H1 (cell line): Measurements from ENCODE around the gene THAP10. TPM values are rescaled to one million over a fixed set of nuclear protein-coding genes. Genes with fewer than 3 reads are reported as not detected.

Experiments
- CTCF ChIA-PET: fragments of 300-600 bp; sonication (Branson Sonifier 250); formaldehyde crosslinking; loops from one replicate; lab custom pipeline; 2021; ENCODE audit not compliant: partially characterized antibody; lab: Charles Lee
- POLR2A ChIA-PET: fragments of 300-600 bp; sonication (Branson Sonifier 250); formaldehyde crosslinking; loops from one replicate; lab custom pipeline; 2021; ENCODE audit warnings: inconsistent platforms; ENCODE audit not compliant: partially characterized antibody; lab: Charles Lee
- DNase-seq, 2 experiments: peaks; one replicate each; pipeline versions ENCODE4 v3.0.0 to v3.0.0-alpha.2; 2010 to 2022; ENCODE audit warnings: low spot score in 2 of 2, low read depth in 1 of 2, mixed read lengths in 1 of 2
- FAIRE-seq: peaks from 2 replicates; lab custom pipeline; 2011; peaks lifted over from hg19 to GRCh38; lab: Jason Lieb, UNC
- H2AFZ ChIP-seq: 2 replicates; pipeline ENCODE4 v1.8.1; 2012; ENCODE audit warnings: low read length, inconsistent platforms
- H2AK5ac ChIP-seq: 2 replicates; pipeline ENCODE4 v1.6.1; 2013; ENCODE audit warnings: low read depth, low read length
- H2BK120ac ChIP-seq: replicated peaks from 2 replicates; pipeline ENCODE3; 2013; ENCODE audit warnings: low read depth, low read length, inconsistent platforms
- H2BK12ac ChIP-seq: 2 replicates; pipeline ENCODE4 v1.6.1; 2013; ENCODE audit warnings: low read depth, low read length
- H2BK15ac ChIP-seq: 2 replicates; pipeline ENCODE4 v1.6.1; 2013; ENCODE audit warnings: low read length
- H2BK20ac ChIP-seq: 2 replicates; pipeline ENCODE4 v1.6.1; 2013; ENCODE audit warnings: low read length
- H2BK5ac ChIP-seq: 2 replicates; pipeline ENCODE4 v1.6.1; 2013; ENCODE audit warnings: low read depth, low read length
- H3K14ac ChIP-seq: 2 replicates; pipeline ENCODE4 v1.6.1; 2013; ENCODE audit warnings: inconsistent platforms; ENCODE audit not compliant: insufficient read length
- H3K18ac ChIP-seq: 2 replicates; pipeline ENCODE4 v1.6.1; 2013; ENCODE audit warnings: low read length; ENCODE audit errors: extremely low read depth
- H3K23ac ChIP-seq: 2 replicates; pipeline ENCODE4 v1.6.1; 2013; ENCODE audit warnings: inconsistent platforms; ENCODE audit not compliant: insufficient read length
- H3K23me2 ChIP-seq: 2 replicates; pipeline ENCODE4 v1.6.1; 2013; ENCODE audit warnings: low read depth, low read length
- H3K27ac ChIP-seq: 2 replicates; pipeline ENCODE4 v1.6.1; 2011; ENCODE audit warnings: low read depth, low read length, inconsistent platforms
- H3K27me3 ChIP-seq, 4 experiments: replicated peaks in 1 of 4; 1 replicate in 1 of 4; 2 replicates in 3 of 4; pipeline versions ENCODE4 v1.6.1 to v1.8.1; 2011 to 2013; ENCODE audit warnings: low read length in 3 of 4, mild to moderate bottlenecking in 3 of 4, inconsistent platforms in 2 of 4, mixed read lengths in 2 of 4, moderate library complexity in 1 of 4; ENCODE audit not compliant: control insufficient read depth in 3 of 4, insufficient read depth in 3 of 4; ENCODE audit errors: extremely low read depth in 1 of 4
- H3K36me3 ChIP-seq, 4 experiments: 2 replicates each; pipeline versions ENCODE4 v1.6.1 to v1.8.1; 2011 to 2013; ENCODE audit warnings: mild to moderate bottlenecking in 4 of 4, low read length in 3 of 4, moderate library complexity in 2 of 4, control low read depth in 1 of 4, inconsistent platforms in 1 of 4; ENCODE audit not compliant: insufficient read depth in 4 of 4, control insufficient read depth in 2 of 4
- H3K4ac ChIP-seq: replicated peaks from 2 replicates; pipeline ENCODE3; 2013; ENCODE audit warnings: low read length, low read depth, mixed read lengths, inconsistent platforms; ENCODE audit not compliant: insufficient read length
- H3K4me1 ChIP-seq, 4 experiments: replicated peaks in 1 of 4; 1 replicate in 1 of 4; 2 replicates in 3 of 4; pipeline versions ENCODE4 v1.6.1 to v1.8.1; 2011 to 2013; ENCODE audit warnings: low read length in 3 of 4, inconsistent platforms in 2 of 4, mixed read lengths in 1 of 4; ENCODE audit not compliant: insufficient read depth in 4 of 4, control insufficient read depth in 3 of 4
- H3K4me2 ChIP-seq, 2 experiments: 2 replicates each; pipeline versions ENCODE4 v1.6.1 to v1.8.1; 2011 to 2013; ENCODE audit warnings: low read depth in 2 of 2, low read length in 2 of 2, control low read depth in 1 of 2, inconsistent platforms in 1 of 2, mild to moderate bottlenecking in 1 of 2; ENCODE audit not compliant: insufficient read depth in 1 of 2
- H3K4me3 ChIP-seq, 4 experiments: fragments of 200-600, 300-600 bp in 1 of 4; sonication (generic), shearing (Covaris generic), sonication (Bioruptor Twin) in 1 of 4; 2 replicates each; pipeline versions ENCODE4 v1.5.1 to v1.8.1; 2011 to 2016; ENCODE audit warnings: low read length in 4 of 4, low read depth in 3 of 4, control low read depth in 2 of 4, inconsistent platforms in 2 of 4, mild to moderate bottlenecking in 2 of 4, mixed read lengths in 1 of 4, moderate library complexity in 1 of 4; ENCODE audit not compliant: insufficient read depth in 2 of 4; ENCODE audit errors: extremely low read depth in 1 of 4
- H3K56ac ChIP-seq: replicated peaks from 2 replicates; pipeline ENCODE3; 2013; ENCODE audit warnings: low read depth, mild to moderate bottlenecking, mixed read lengths, low read length, inconsistent platforms; ENCODE audit not compliant: insufficient read length
- H3K79me1 ChIP-seq: 2 replicates; pipeline ENCODE4 v1.6.1; 2013; ENCODE audit warnings: low read depth, low read length, control low read depth
- H3K79me2 ChIP-seq, 2 experiments: 2 replicates each; pipeline versions ENCODE4 v1.6.1 to v1.8.1; 2012 to 2013; ENCODE audit warnings: low read length in 2 of 2, mild to moderate bottlenecking in 2 of 2, inconsistent platforms in 1 of 2; ENCODE audit not compliant: insufficient read depth in 2 of 2, control insufficient read depth in 1 of 2
- H3K9ac ChIP-seq, 4 experiments: replicated peaks in 1 of 4; 1 replicate in 1 of 4; 2 replicates in 3 of 4; pipeline versions ENCODE4 v1.6.1 to v1.8.1; 2011 to 2013; ENCODE audit warnings: low read depth in 3 of 4, low read length in 3 of 4, control low read depth in 2 of 4, mild to moderate bottlenecking in 2 of 4, moderate library complexity in 2 of 4, inconsistent platforms in 1 of 4; ENCODE audit errors: extremely low read depth in 1 of 4
- H3K9me3 ChIP-seq, 2 experiments: 2 replicates each; pipeline versions ENCODE4 v1.6.1 to v1.8.1; 2012 to 2013; ENCODE audit warnings: mild to moderate bottlenecking in 2 of 2, moderate library complexity in 2 of 2, control low read depth in 1 of 2, inconsistent platforms in 1 of 2, low read depth in 1 of 2, low read length in 1 of 2, mixed read lengths in 1 of 2; ENCODE audit not compliant: insufficient read depth in 2 of 2
- H4K20me1 ChIP-seq, 2 experiments: replicated peaks in 1 of 2; 2 replicates each; pipeline versions ENCODE3 to v1.8.1; 2011 to 2013; ENCODE audit warnings: inconsistent platforms in 2 of 2, low read length in 2 of 2, mild to moderate bottlenecking in 1 of 2; ENCODE audit not compliant: insufficient read depth in 2 of 2, control insufficient read depth in 1 of 2
- H4K5ac ChIP-seq: 2 replicates; pipeline ENCODE4 v1.6.1; 2013; ENCODE audit warnings: low read length, low read depth, mixed read lengths, inconsistent platforms; ENCODE audit not compliant: insufficient read length
- H4K8ac ChIP-seq: 2 replicates; pipeline ENCODE4 v1.8.0; 2013; ENCODE audit warnings: mild to moderate bottlenecking, moderate library complexity, low read length, inconsistent platforms; ENCODE audit not compliant: insufficient read depth; ENCODE audit errors: extremely low read depth
- H4K91ac ChIP-seq: replicated peaks from 2 replicates; pipeline ENCODE3; 2013; ENCODE audit warnings: low read length, mixed read lengths, inconsistent platforms; ENCODE audit not compliant: insufficient read length
- BACH1 ChIP-seq: IDR thresholded peaks from 2 replicates; pipeline ENCODE4 v1.6.1; 2012; ENCODE audit warnings: low read length, improper control_type of control experiment
- KDM1A ChIP-seq: fragments of 200-600, 300-600 bp; sonication (generic); IDR thresholded peaks from 2 replicates; pipeline ENCODE4 v1.7.1; 2016; ENCODE audit warnings: mild to moderate bottlenecking, low read length, borderline replicate concordance
- RAD21 ChIP-seq, 2 experiments: IDR thresholded peaks in 1 of 2; conservative IDR thresholded peaks in 1 of 2; 2 replicates each; pipeline ENCODE4 v1.6.1; 2011; ENCODE audit warnings: low read depth in 2 of 2, low read length in 2 of 2, improper control_type of control experiment in 1 of 2, inconsistent platforms in 1 of 2, mild to moderate bottlenecking in 1 of 2, moderate library complexity in 1 of 2
- WGBS, 2 experiments: shearing (Covaris generic) in 1 of 2; methylation state at CpG; one replicate each; pipeline versions ENCODE4 v1.1.6 to v1.1.7; 2013 to 2015; ENCODE audit warnings: low lambda C conversion rate in 2 of 2, mixed read lengths in 2 of 2, inconsistent platforms in 1 of 2, low coverage in 1 of 2, missing lambda C conversion rate in 1 of 2; ENCODE audit not compliant: insufficient replicate concordance in 2 of 2, insufficient coverage in 1 of 2, insufficient read length in 1 of 2; ENCODE audit errors: extremely low coverage in 1 of 2, missing lambda C conversion rate in 1 of 2; 5-methylcytosine and 5-hydroxymethylcytosine counted together
- polyA plus RNA-seq, 7 experiments: library from polyadenylated mRNA; depleted of rRNA in 3 of 7; stranded (reverse) in 5 of 7; unstranded in 2 of 7; fragments of >200 nt in 5 of 7; fragments of 200-250 nt in 2 of 7; gene quantifications; 1 replicate in 5 of 7; 2 replicates in 1 of 7; 4 replicates in 1 of 7; pipeline versions ENCODE4 v1.2.1 to v1.2.3, GENCODE V29; 2011 to 2013; ENCODE audit warnings: missing spikeins in 2 of 7, mixed read lengths in 2 of 7
- total RNA-seq: library from RNA; stranded (reverse); fragmentation: NEBNext Ultra II Directional; extraction: Animal tissue kit (Norgen Biotek cat#: 25700); gene quantifications from 2 replicates; pipeline ENCODE4 v1.2.1, GENCODE V29; 2021

Gene THAP10
- total and polyA plus RNA-seq, 2 of the 8 experiments (the other 6 are each of a cell fraction or from before 2014, with no cell fraction given), result 2.8 to 4.5 TPM

DNA sequence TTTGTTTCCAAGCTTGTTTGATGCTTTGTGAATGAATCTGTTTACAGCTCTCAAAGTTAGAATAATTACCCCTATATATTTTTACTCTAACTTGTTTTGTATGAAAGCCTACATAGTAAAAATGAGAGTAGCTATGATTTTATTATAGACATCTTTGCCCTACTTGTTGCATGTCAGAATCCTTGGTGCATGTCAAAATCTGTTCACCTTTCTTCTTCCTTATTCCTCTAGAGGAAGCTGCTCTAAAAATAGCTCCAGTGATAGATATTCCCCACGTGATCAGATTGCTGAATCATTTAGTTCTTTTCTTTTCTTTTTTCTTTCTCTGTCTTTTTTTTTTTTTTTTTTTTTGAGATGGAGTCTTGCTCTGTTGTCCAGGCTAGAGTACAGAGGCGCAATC is 40.2 kb upstream of the THAP10 start:
- H4K5ac ChIP-seq, result no peak overlapping the region
- H3K23ac ChIP-seq, result no peak overlapping the region
- no peak overlapping the region for H2BK20ac ChIP-seq
- no peak overlapping the region for H4K8ac ChIP-seq
- H3K9me3 ChIP-seq, result no peaks in the 10 kb centered on the region
- ChIA-PET POLR2A (no interaction called here), CTCF (interaction anchor here (1.4 kb wide), 1 partner anchor 14 kb away, joined by 3 read pairs; no protein-coding TSS in a partner anchor)
- no peak overlapping the region for H2BK12ac ChIP-seq
- no peaks in the 10 kb centered on the region for H3K79me1 ChIP-seq
- no peak overlapping the region for H2AFZ ChIP-seq
- no peaks in the 10 kb centered on the region for H3K36me3 ChIP-seq
- no peak overlapping the region for H2AK5ac ChIP-seq
- no peak overlapping the region for H3K27ac ChIP-seq
- no peaks in the 10 kb centered on the region for H3K27me3 ChIP-seq
- no peak overlapping the region for H2BK120ac ChIP-seq
- no peaks in the 10 kb centered on the region for H3K79me2 ChIP-seq
- H2BK5ac ChIP-seq, result no peak overlapping the region
- no peak overlapping the region for H4K91ac ChIP-seq
- no peak for DNase-seq
- no peak overlapping the region for H3K18ac ChIP-seq
- H3K4me2 ChIP-seq, result no peak overlapping the region
- 100% methylated on average over 1 of the region's 2 CpGs; no CpG with 5 or more reads in 1 of the 2 experiments for WGBS, 2 experiments
- FAIRE-seq, result no peak
- no peak overlapping the region for H3K56ac ChIP-seq
- no peak overlapping the region for H3K4me3 ChIP-seq
- no peaks in the 10 kb centered on the region for H3K23me2 ChIP-seq
- no peak overlapping the region for H3K14ac ChIP-seq
- no peak overlapping the region for H3K9ac ChIP-seq
- no peaks in the 10 kb centered on the region for H4K20me1 ChIP-seq
- H3K4me1 ChIP-seq, result no peaks in the 10 kb centered on the region
- no peak overlapping the region for H3K4ac ChIP-seq
- no peak overlapping the region for H2BK15ac ChIP-seq
- TF ChIP-seq KDM1A (no peak), BACH1 (no peak), RAD21 (IDR thresholded peaks at IDR 0.05 in 1 of 2, conservative IDR thresholded peaks at IDR 0.05 in 1 of 2; ENCODE audit: low read depth in 2 of 2, low read length in 2 of 2) (no peak)
- TF ChIP-seq, all 59 proteins: peak for 0
